C4-2B (cell line): ENCODE data around the gene BSPRY.

ENCODE experiments used
- ZFX ChIP-seq: fragments of 450-650 bp; IDR thresholded peaks from 2 replicates; pipeline ENCODE4 v1.6.1; 2017
- TF ChIP-seq, protein P1 (sequence below): fragments of 450-650 bp; conservative IDR thresholded peaks from 2 replicates; pipeline ENCODE4 v1.5.1; 2017; ENCODE audit warnings: mild to moderate bottlenecking

DNA sequence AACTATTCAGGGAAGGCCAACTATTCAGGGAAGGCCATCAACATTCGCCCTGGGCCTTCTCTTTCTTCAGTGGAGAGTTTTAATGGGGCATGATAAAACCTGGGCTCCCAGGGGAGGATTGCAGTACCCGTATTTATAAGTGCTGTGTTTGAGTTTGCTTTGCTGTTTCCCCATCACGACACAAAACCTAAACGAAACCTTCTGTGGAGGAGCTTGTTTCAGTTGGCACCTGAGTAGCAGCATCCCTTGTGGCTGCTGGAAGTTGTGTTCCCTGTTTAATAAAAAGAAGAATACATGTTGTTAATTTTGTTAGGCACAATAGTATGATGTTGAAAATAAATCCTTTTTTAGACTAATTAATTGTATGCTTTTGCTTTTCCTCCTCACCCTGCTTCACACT is 17.6 kb upstream of the BSPRY start:
- TF ChIP-seq, protein P1, sequence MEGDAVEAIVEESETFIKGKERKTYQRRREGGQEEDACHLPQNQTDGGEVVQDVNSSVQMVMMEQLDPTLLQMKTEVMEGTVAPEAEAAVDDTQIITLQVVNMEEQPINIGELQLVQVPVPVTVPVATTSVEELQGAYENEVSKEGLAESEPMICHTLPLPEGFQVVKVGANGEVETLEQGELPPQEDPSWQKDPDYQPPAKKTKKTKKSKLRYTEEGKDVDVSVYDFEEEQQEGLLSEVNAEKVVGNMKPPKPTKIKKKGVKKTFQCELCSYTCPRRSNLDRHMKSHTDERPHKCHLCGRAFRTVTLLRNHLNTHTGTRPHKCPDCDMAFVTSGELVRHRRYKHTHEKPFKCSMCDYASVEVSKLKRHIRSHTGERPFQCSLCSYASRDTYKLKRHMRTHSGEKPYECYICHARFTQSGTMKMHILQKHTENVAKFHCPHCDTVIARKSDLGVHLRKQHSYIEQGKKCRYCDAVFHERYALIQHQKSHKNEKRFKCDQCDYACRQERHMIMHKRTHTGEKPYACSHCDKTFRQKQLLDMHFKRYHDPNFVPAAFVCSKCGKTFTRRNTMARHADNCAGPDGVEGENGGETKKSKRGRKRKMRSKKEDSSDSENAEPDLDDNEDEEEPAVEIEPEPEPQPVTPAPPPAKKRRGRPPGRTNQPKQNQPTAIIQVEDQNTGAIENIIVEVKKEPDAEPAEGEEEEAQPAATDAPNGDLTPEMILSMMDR: no peak
- TF ChIP-seq ZFX: no peak
